AG08396 (cell line): Measurements from ENCODE around the gene NOM1.

ENCODE experiments used
- DNase-seq: peaks from one replicate; pipeline ENCODE4 v3.0.0; 2012; ENCODE audit warnings: low spot score, mixed read lengths

NOM1 gene

GRCh38 chr7:157005456-157006204, 56.1 kb downstream of the NOM1 start:
- no peak for DNase-seq

- no peak for DNase-seq
Measured at GRCh38 chr7:157006205-157006747, 56.8 kb downstream of the NOM1 start.

- no peak for DNase-seq
Measured at GRCh38 chr7:157006829-157007469, 57.4 kb downstream of the NOM1 start.

GRCh38 chr7:157007470-157008066, 58.1 kb downstream of the NOM1 start:
- DNase-seq = no peak

- no peak for DNase-seq
Measured at GRCh38 chr7:157008206-157009169, 59.0 kb downstream of the NOM1 start.

GRCh38 chr7:157009170-157009777, 59.8 kb downstream of the NOM1 start:
- no peak for DNase-seq

- DNase-seq = no peak
Measured at GRCh38 chr7:157009778-157010587, 60.5 kb downstream of the NOM1 start.

GRCh38 chr7:157010588-157011332, 61.2 kb downstream of the NOM1 start, which contains the start of gene MNX1:
MNX1 (minus strand) TSS chr7:157010663; CDS start chr7:157010350, 313 bp downstream.
- no peak for DNase-seq

GRCh38 chr7:157011333-157012112, 62.0 kb downstream of the NOM1 start:
- DNase-seq = no peak

GRCh38 chr7:157012113-157012547, 62.6 kb downstream of the NOM1 start:
- no peak for DNase-seq

- no peak for DNase-seq
Measured at GRCh38 chr7:157013101-157013500, 63.6 kb downstream of the NOM1 start.

GRCh38 chr7:157013602-157014549, 64.4 kb downstream of the NOM1 start:
- no peak for DNase-seq

- no peak for DNase-seq
Measured at GRCh38 chr7:157014635-157015555, 65.4 kb downstream of the NOM1 start.

- no peak for DNase-seq
Measured at GRCh38 chr7:157016024-157016351, 66.5 kb downstream of the NOM1 start.

GRCh38 chr7:157016352-157017041, 67.0 kb downstream of the NOM1 start:
- DNase-seq = no peak

- no peak for DNase-seq
Measured at GRCh38 chr7:157017149-157017548, 67.6 kb downstream of the NOM1 start.
